PC-3 (cell line): Measurements from ENCODE around the gene EVA1A.

Source experiments
- CTCF ChIP-seq: fragments of 300-600 bp; sonication (generic); conservative IDR thresholded peaks from 2 replicates; pipeline ENCODE4 v1.5.1; 2017; ENCODE audit warnings: antibody characterized with exemption, low read depth, mild to moderate bottlenecking, low read length
- EZH2 ChIP-seq: fragments of 300-600 bp; sonication (generic); IDR thresholded peaks from one replicate; pipeline ENCODE4 v1.6.1; 2017; ENCODE audit warnings: antibody characterized with exemption, mild to moderate bottlenecking, low read length; ENCODE audit not compliant: unreplicated experiment

DNA sequence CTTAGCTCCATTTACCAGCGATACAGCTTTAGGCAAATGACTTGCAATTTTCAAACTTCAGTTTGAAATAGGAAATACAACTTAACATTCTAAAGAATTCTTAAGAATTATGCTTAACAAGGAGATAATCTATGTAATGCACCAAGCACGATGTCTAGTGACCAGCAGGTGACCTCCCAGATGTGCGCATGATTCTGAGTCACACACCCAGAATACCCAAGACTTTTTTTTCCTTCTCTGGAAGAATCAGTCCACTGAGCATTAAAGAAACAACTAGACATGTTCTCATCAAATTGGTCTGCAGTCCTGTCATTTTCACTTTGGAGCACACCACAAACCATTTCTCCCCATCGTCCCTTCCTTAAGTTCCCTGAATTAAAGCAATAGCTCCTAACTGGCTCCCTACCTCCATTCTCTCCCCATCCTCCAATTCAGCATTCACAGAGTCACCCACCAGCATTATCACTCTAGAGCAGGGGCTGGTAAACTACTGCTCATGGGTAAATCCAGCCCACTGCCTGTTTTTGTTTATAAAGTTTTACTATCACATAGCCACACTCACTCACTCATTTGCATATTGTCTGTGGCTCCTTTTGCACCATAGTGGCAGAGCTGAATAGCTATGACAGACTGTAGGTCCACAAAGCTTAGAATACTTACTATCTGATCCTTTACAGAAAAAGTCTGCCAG lies 13.2 kb downstream of the EVA1A start:
- TF ChIP-seq CTCF (no peak), EZH2 (no peak)
